ENCODE results near the gene DLG2. TPM values are rescaled to one million over a fixed set of nuclear protein-coding genes. Genes with fewer than 3 reads are reported as not detected.

DLG2 gene
- total RNA-seq, 2 experiments from 2014 or later = 6.9 to 8.2 TPM

- H3K79me2 ChIP-seq (ENCODE audit: insufficient read depth, low read depth, low read length) = no peaks in the 10 kb centered on the region
- TF ChIP-seq CTCF (conservative IDR thresholded peaks at IDR 0.05; ENCODE audit: low read length) (no peak), EZH2phosphoT487 (IDR thresholded peaks at IDR 0.05; ENCODE audit: borderline replicate concordance, low read depth, low read length) (no peak)
- DNase-seq (ENCODE audit: low spot score) = no peak
- H3K4me2 ChIP-seq (ENCODE audit: low read length) = no peak overlapping the region
- H3K9me3 ChIP-seq (ENCODE audit: low read length) = no peaks in the 10 kb centered on the region
- no peak overlapping the region for H3K27ac ChIP-seq (ENCODE audit: low read depth, low read length, poor library complexity, severe bottlenecking)
- ChIA-PET CTCF (ENCODE audit: unreplicated experiment) (no interaction called here), POLR2A (interaction anchor here (0.5 kb wide), 1 partner anchor 113 kb away, joined by 3 read pairs; no protein-coding TSS in a partner anchor)
- intact Hi-C loops (cut with micrococcal nuclease; ENCODE audit: unreplicated experiment) = no loop called here
- H3K4me3 ChIP-seq (ENCODE audit: low read depth, low read length, poor library complexity, severe bottlenecking) = no peak overlapping the region
- H4K20me1 ChIP-seq (ENCODE audit: insufficient read depth, low read length) = no peaks in the 10 kb centered on the region
- peaks cover 4% of the 10 kb centered on the region for H3K4me1 ChIP-seq (ENCODE audit: insufficient read depth, low read length, poor library complexity, severe bottlenecking)
- H3K9me2 ChIP-seq (ENCODE audit: insufficient read depth, low read length) = no peaks in the 10 kb centered on the region
- no peak overlapping the region for H2AFZ ChIP-seq (ENCODE audit: low read length)
- no TSS peak for BruUV-seq (replicated peaks)
- H3K36me3 ChIP-seq (ENCODE audit: insufficient read depth, low read length) = no peaks in the 10 kb centered on the region
Observed at GRCh38 chr11:84497181-84497580, 1130.0 kb downstream of the DLG2 start.

DNA sequence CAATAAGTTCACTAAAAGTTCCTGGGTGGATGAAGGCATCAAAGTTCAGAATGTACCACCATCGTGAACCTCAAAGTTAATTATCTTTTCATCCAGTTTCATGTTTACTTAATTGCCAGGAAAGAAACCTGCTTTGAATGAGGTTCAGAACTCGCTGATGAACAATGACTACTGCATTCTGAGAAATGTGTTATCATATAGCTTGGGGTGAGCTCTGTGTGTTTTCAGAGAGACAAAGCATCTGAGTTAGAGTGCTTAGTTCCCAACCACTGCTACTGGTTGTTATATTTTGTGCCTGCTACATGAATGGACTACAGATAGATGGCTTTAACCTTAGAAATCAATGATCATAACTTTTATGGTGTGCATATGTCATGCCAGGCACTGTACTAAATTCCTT lies 1131.0 kb downstream of the DLG2 start:
- TF ChIP-seq CTCF (conservative IDR thresholded peaks at IDR 0.05; ENCODE audit: low read length) (no peak), EZH2phosphoT487 (IDR thresholded peaks at IDR 0.05; ENCODE audit: borderline replicate concordance, low read depth, low read length) (no peak)

GRCh38 chr11:84480131-84480530 lies 1147.0 kb downstream of the DLG2 start:
- Histone ChIP-seq H3K9me2 (ENCODE audit: insufficient read depth, low read length) (no peaks in the 10 kb centered on the region), H3K36me3 (ENCODE audit: insufficient read depth, low read length) (no peaks in the 10 kb centered on the region), H3K9me3 (ENCODE audit: low read length) (no peaks in the 10 kb centered on the region), H3K4me3 (ENCODE audit: low read depth, low read length, poor library complexity, severe bottlenecking) (no peak overlapping the region), H3K4me1 (ENCODE audit: insufficient read depth, low read length, poor library complexity, severe bottlenecking) (no peaks in the 10 kb centered on the region), H2AFZ (ENCODE audit: low read length) (no peak overlapping the region), H3K4me2 (ENCODE audit: low read length) (no peak overlapping the region), H3K79me2 (ENCODE audit: insufficient read depth, low read depth, low read length) (no peaks in the 10 kb centered on the region), H3K27ac (ENCODE audit: low read depth, low read length, poor library complexity, severe bottlenecking) (no peak overlapping the region), H4K20me1 (ENCODE audit: insufficient read depth, low read length) (no peaks in the 10 kb centered on the region)
- POLR2A ChIA-PET = interaction anchor here (0.7 kb wide), 1 partner anchor 44 kb away, joined by 4 read pairs; no protein-coding TSS in a partner anchor
- TF ChIP-seq EZH2phosphoT487 (IDR thresholded peaks at IDR 0.05; ENCODE audit: borderline replicate concordance, low read depth, low read length) (no peak), CTCF (conservative IDR thresholded peaks at IDR 0.05; ENCODE audit: low read length) (no peak)
- no peak for DNase-seq (ENCODE audit: low spot score)
- BruUV-seq (replicated peaks) = no TSS peak
- CTCF ChIA-PET (ENCODE audit: unreplicated experiment) = no interaction called here
- intact Hi-C loops (cut with micrococcal nuclease; ENCODE audit: unreplicated experiment) = no loop called here

More for the DNA sequence above, 1131.0 kb downstream of the DLG2 start:
- ChIA-PET POLR2A (no interaction called here), CTCF (ENCODE audit: unreplicated experiment) (no interaction called here)
- DNase-seq (ENCODE audit: low spot score) = no peak
- Histone ChIP-seq H2AFZ (ENCODE audit: low read length) (no peak overlapping the region), H3K4me3 (ENCODE audit: low read depth, low read length, poor library complexity, severe bottlenecking) (no peak overlapping the region), H3K36me3 (ENCODE audit: insufficient read depth, low read length) (no peaks in the 10 kb centered on the region), H3K79me2 (ENCODE audit: insufficient read depth, low read depth, low read length) (no peaks in the 10 kb centered on the region), H3K9me3 (ENCODE audit: low read length) (no peaks in the 10 kb centered on the region), H3K9me2 (ENCODE audit: insufficient read depth, low read length) (no peaks in the 10 kb centered on the region), H3K4me2 (ENCODE audit: low read length) (no peak overlapping the region), H3K27ac (ENCODE audit: low read depth, low read length, poor library complexity, severe bottlenecking) (no peak overlapping the region), H3K4me1 (ENCODE audit: insufficient read depth, low read length, poor library complexity, severe bottlenecking) (no peaks in the 10 kb centered on the region), H4K20me1 (ENCODE audit: insufficient read depth, low read length) (no peaks in the 10 kb centered on the region)
- intact Hi-C loops (cut with micrococcal nuclease; ENCODE audit: unreplicated experiment) = no loop called here
- BruUV-seq (replicated peaks) = no TSS peak
